B cell (primary cell): ENCODE measurements around the gene TTLL10. TPM values are rescaled to one million over a fixed set of nuclear protein-coding genes. Genes with fewer than 3 reads are reported as not detected.

ENCODE experiments used
- ATAC-seq: fragments of 200-7000 bp; cut with Tn5 transposase; one replicate; pipeline ENCODE4 v1.10.0; 2021; ENCODE audit warnings: low read depth, mild to moderate bottlenecking, moderate number of reproducible peaks, moderate library complexity
- CTCF ChIA-PET: fragments of 350-600 bp; sonication (Branson Sonifier 250); formaldehyde crosslinking; loops from one replicate; lab custom pipeline; 2021; ENCODE audit warnings: antibody characterized with exemption, inconsistent platforms; lab: Charles Lee
- POLR2A ChIA-PET: fragments of 350-600 bp; sonication (Branson Sonifier 250); formaldehyde crosslinking; loops from one replicate; lab custom pipeline; 2021; ENCODE audit warnings: antibody characterized with exemption; lab: Charles Lee
- DNase-seq: peaks from one replicate; pipeline ENCODE4 v3.0.0; 2013
- H2AFZ ChIP-seq: 2 replicates; pipeline ENCODE4 v1.6.1; 2012; ENCODE audit warnings: mild to moderate bottlenecking, low read depth, low read length; ENCODE audit not compliant: insufficient read depth, poor library complexity, severe bottlenecking
- H3K27ac ChIP-seq, 2 donors: 1 replicate in 1 of 2; 2 replicates in 1 of 2; pipeline ENCODE4 v1.5.1; 2012 to 2013; ENCODE audit warnings: low read length in 2 of 2, mild to moderate bottlenecking in 2 of 2, moderate library complexity in 1 of 2
- H3K27me3 ChIP-seq, 4 experiments: fragments of 200-600 bp in 1 of 4; sonication (generic) in 1 of 4; replicated peaks in 1 of 4; 1 replicate in 2 of 4; 2 replicates in 2 of 4; pipeline versions ENCODE4 v1.6.1 to v1.7.0; 2013 to 2016; ENCODE audit warnings: low read length in 3 of 4, mild to moderate bottlenecking in 2 of 4, mixed read lengths in 1 of 4, moderate library complexity in 1 of 4; ENCODE audit not compliant: insufficient read depth in 4 of 4, control insufficient read depth in 3 of 4; ENCODE audit errors: control extremely low read depth in 1 of 4
- H3K36me3 ChIP-seq, 2 experiments: replicated peaks in 1 of 2; 1 replicate in 1 of 2; 2 replicates in 1 of 2; pipeline versions ENCODE4 v1.6.1 to v1.7.1; 2013; ENCODE audit warnings: low read length in 1 of 2; ENCODE audit not compliant: insufficient read depth in 2 of 2, control insufficient read depth in 1 of 2; ENCODE audit errors: control extremely low read depth in 1 of 2, extremely low read depth in 1 of 2
- H3K4me1 ChIP-seq, 2 donors: fragments of 200-600 bp in 1 of 2; sonication (generic) in 1 of 2; 1 replicate in 1 of 2; 2 replicates in 1 of 2; pipeline versions ENCODE4 v1.5.1 to v1.6.1; 2013 to 2017; ENCODE audit warnings: low read length in 2 of 2; ENCODE audit not compliant: control insufficient read depth in 2 of 2, insufficient read depth in 2 of 2
- H3K4me2 ChIP-seq: replicated peaks from 2 replicates; pipeline ENCODE3; 2012; ENCODE audit warnings: mild to moderate bottlenecking, low read depth, low read length; ENCODE audit not compliant: poor library complexity, severe bottlenecking
- H3K4me3 ChIP-seq, 5 experiments: fragments of 200-600 bp in 1 of 5; sonication (generic) in 1 of 5; 1 replicate in 3 of 5; 2 replicates in 2 of 5; pipeline versions ENCODE4 v1.5.1 to v1.7.0; 2011 to 2016; ENCODE audit warnings: low read length in 4 of 5, mild to moderate bottlenecking in 4 of 5, low read depth in 2 of 5, control low read depth in 1 of 5, moderate library complexity in 1 of 5; ENCODE audit not compliant: insufficient read depth in 1 of 5; ENCODE audit errors: control extremely low read depth in 1 of 5, extremely low read depth in 1 of 5
- H3K79me2 ChIP-seq: fragments of 200-600 bp; sonication (generic); one replicate; pipeline ENCODE4 v1.6.0; 2016; ENCODE audit warnings: low read length; ENCODE audit not compliant: control insufficient read depth, insufficient read depth
- H3K9ac ChIP-seq: fragments of 200-600 bp; sonication (generic); 2 replicates; pipeline ENCODE4 v1.6.1; 2017; ENCODE audit warnings: mild to moderate bottlenecking, low read length, moderate library complexity
- H3K9me3 ChIP-seq, 3 donors: one replicate each; pipeline versions ENCODE4 v1.6.1 to v1.7.1; 2013; ENCODE audit warnings: low read length in 2 of 3; ENCODE audit not compliant: control insufficient read depth in 2 of 3, insufficient read depth in 1 of 3; ENCODE audit errors: control extremely low read depth in 1 of 3
- H4K20me1 ChIP-seq: 2 replicates; pipeline ENCODE4 v1.6.0; 2012; ENCODE audit warnings: mild to moderate bottlenecking, low read length; ENCODE audit not compliant: insufficient read depth, control insufficient read depth, poor library complexity, severe bottlenecking
- H3K27ac Mint-ChIP-seq: one replicate; pipeline ENCODE4 v1.8.0; 2021; ENCODE audit warnings: mixed read lengths
- H3K27me3 Mint-ChIP-seq: one replicate; pipeline ENCODE4 v1.8.0; 2021; ENCODE audit warnings: mixed read lengths
- H3K4me1 Mint-ChIP-seq: one replicate; pipeline ENCODE4 v1.8.0; 2021; ENCODE audit warnings: mixed read lengths
- H3K4me3 Mint-ChIP-seq: one replicate; pipeline ENCODE4 v1.8.0; 2021; ENCODE audit warnings: mixed read lengths
- H3K9me3 Mint-ChIP-seq: one replicate; pipeline ENCODE4 v1.8.0; 2022; ENCODE audit warnings: mixed read lengths; ENCODE audit not compliant: insufficient read depth
- CTCF ChIP-seq: fragments of 200-600 bp; IDR thresholded peaks from one replicate; pipeline ENCODE4 v1.8.0; 2022; ENCODE audit warnings: antibody characterized with exemption, mild to moderate bottlenecking
- EZH2 ChIP-seq: IDR thresholded peaks from 2 replicates; pipeline ENCODE4 v1.6.1; 2012; ENCODE audit warnings: borderline replicate concordance, low read depth, mild to moderate bottlenecking, moderate library complexity, low read length; ENCODE audit not compliant: insufficient read depth, poor library complexity, severe bottlenecking
- WGBS: methylation state at CpG from one replicate; pipeline ENCODE4 v1.1.5; 2013; ENCODE audit warnings: missing lambda C conversion rate; ENCODE audit not compliant: insufficient coverage; 5-methylcytosine and 5-hydroxymethylcytosine counted together
- intact Hi-C: fragments of 100-400 bp; cut with micrococcal nuclease; formaldehyde crosslinking; loops from one replicate; pipeline ENCODE4 v1.10.0; 2022
- polyA plus RNA-seq: library from polyadenylated mRNA; depleted of rRNA; stranded (reverse); fragments of >200 nt; gene quantifications from 2 replicates; pipeline ENCODE4 v1.2.3, GENCODE V29; 2012
- total RNA-seq, 2 donors: library from RNA; stranded (reverse); fragments of 120-200 nt in 1 of 2; gene quantifications; 1 replicate in 1 of 2; 2 replicates in 1 of 2; pipeline versions ENCODE4 v1.2.3 to v1.2.4, GENCODE V29; 2013 to 2022

Gene TTLL10
- total and polyA plus RNA-seq, 2 donors (not counting 1 experiment from before 2014, with no cell fraction given): 0.37 to 0.45 TPM

- Mint-ChIP-seq H3K27ac (peak overlapping the region; percentile 81), H3K4me1 (peaks cover 33% of the 10 kb centered on the region), H3K4me3 (peak overlapping the region; percentile 93), H3K27me3 (no peaks in the 10 kb centered on the region), H3K9me3 (no peaks in the 10 kb centered on the region)
- ChIA-PET CTCF (interaction anchor here (0.6 to 2.3 kb wide), 6 partner anchors 20 to 554 kb away, joined by 3 to 18 read pairs (median 4); no protein-coding TSS in a partner anchor), POLR2A (interaction anchor here (0.7 to 0.9 kb wide), 2 partner anchors 93 to 108 kb away, joined by 3 read pairs; no protein-coding TSS in a partner anchor)
- no peak for DNase-seq
- H3K27me3 ChIP-seq: no peaks in the 10 kb centered on the region
- no peaks in the 10 kb centered on the region for H3K9me3 ChIP-seq
- H3K9ac ChIP-seq: peak overlapping the region; percentile 96
- H3K36me3 ChIP-seq: peaks cover 0 to 33% of the 10 kb centered on the region in 2 experiments
- H3K4me3 ChIP-seq: peak overlapping the region; percentile 86 to 98 (median 90)
- peaks cover 76% of the 10 kb centered on the region for H4K20me1 ChIP-seq
- intact Hi-C loops: loop anchor here (5.0 to 10.0 kb wide), 2 partner anchors 76 to 196 kb away; partner anchors contain the start of genes ACAP3 and PUSL1
- ATAC-seq: no peak
- H3K4me1 ChIP-seq: peaks cover 25 to 30% of the 10 kb centered on the region in 2 donors
- peaks cover 81% of the 10 kb centered on the region for H3K79me2 ChIP-seq
- TF ChIP-seq EZH2: no peak
- TF ChIP-seq CTCF: no peak
- WGBS: 7% methylated on average over 15 of the region's 24 CpGs
- peak overlapping the region; percentile 29 to 91 for H3K27ac ChIP-seq
- H3K4me2 ChIP-seq: peak overlapping the region; percentile 92
- peak overlapping the region; percentile 86 for H2AFZ ChIP-seq
Measured at GRCh38 chr1:1230656-1231399, 57.1 kb downstream of the TTLL10 start.
